ENCODE data around the gene PPA1.
"Not testable (repeated sequence)": the region's sequence is repeated elsewhere in the genome, so short reads cannot be mapped to it uniquely, and the experiment has no call there.

GRCh38 chr10:70237958-70238536 is 4.8 kb upstream of the PPA1 start:
- not testable (repeated sequence) for TF ChIP-seq RAD21 (IDR thresholded peaks at IDR 0.05; ENCODE audit: low read depth); REST (IDR thresholded peaks at IDR 0.05; ENCODE audit: low read depth); POLR2A (IDR thresholded peaks at IDR 0.05; ENCODE audit: borderline replicate concordance, extremely low read depth, insufficient read depth, insufficient read length); CTCF (IDR thresholded peaks at IDR 0.05 in 2 of 3, conservative IDR thresholded peaks at IDR 0.05 in 1 of 3; ENCODE audit: borderline replicate concordance in 1 of 3, insufficient read depth in 1 of 3, low read depth in 2 of 3, low read length in 2 of 3); MAX (IDR thresholded peaks at IDR 0.05); ZFX (IDR thresholded peaks at IDR 0.05); YY1 (IDR thresholded peaks at IDR 0.05; ENCODE audit: extremely low read depth, insufficient replicate concordance, low read depth, low read length); EGR1 (IDR thresholded peaks at IDR 0.05; ENCODE audit: low read depth); ATF3 (IDR thresholded peaks at IDR 0.05); EZH2 (IDR thresholded peaks at IDR 0.05); POLR2AphosphoS5 (IDR thresholded peaks at IDR 0.05; ENCODE audit: low read depth, low read length)

Data from HCT116 (cell line).